DMS153 treated with DMSO at 0.1 percent for 48 hours (cell line): Measurements from ENCODE around the gene TMEM129.
A peak's percentile ranks its signal among the peaks of the same experiment; 100 is the strongest.

Experiments used
- DNase-seq: peaks from one replicate; lab custom pipeline; 2025; ENCODE audit not compliant: unreplicated experiment; lab: John Stamatoyannopoulos, UW

Gene TMEM129

GRCh38 chr4:1721003-1721665 lies at the start of gene TMEM129, which contains the start of gene TACC3:
Gene TMEM129, minus strand, starts transcription at chr4:1721323. Its CDS starts 486 bp downstream, at chr4:1720837.
Gene TACC3, plus strand, starts transcription at chr4:1721521. Its CDS starts 1,901 bp downstream, at chr4:1723422.
- peak; percentile 75 for DNase-seq

- no peak for DNase-seq
These were observed 49.7 kb upstream of the TMEM129 start for GRCh38 chr4:1770791-1771231.

- DNase-seq: no peak
These were observed 49.1 kb upstream of the TMEM129 start for GRCh38 chr4:1770245-1770644.

GRCh38 chr4:1769692-1770091 lies 48.6 kb upstream of the TMEM129 start:
- DNase-seq: no peak

GRCh38 chr4:1768367-1769034 lies 47.4 kb upstream of the TMEM129 start:
- DNase-seq: no peak

GRCh38 chr4:1767770-1768366 lies 46.7 kb upstream of the TMEM129 start:
- no peak for DNase-seq

GRCh38 chr4:1767061-1767769 lies 46.1 kb upstream of the TMEM129 start:
- no peak for DNase-seq

- no peak for DNase-seq
These were observed 45.3 kb upstream of the TMEM129 start for GRCh38 chr4:1766106-1767060.

- DNase-seq: no peak
These were observed 44.4 kb upstream of the TMEM129 start for GRCh38 chr4:1765409-1766072.

- no peak for DNase-seq
These were observed 43.5 kb upstream of the TMEM129 start for GRCh38 chr4:1764670-1765069.

GRCh38 chr4:1763550-1764080 lies 42.5 kb upstream of the TMEM129 start:
- no peak for DNase-seq

- no peak for DNase-seq
These were observed 42.0 kb upstream of the TMEM129 start for GRCh38 chr4:1763070-1763549.

GRCh38 chr4:1762264-1763010 lies 41.3 kb upstream of the TMEM129 start:
- DNase-seq: no peak

GRCh38 chr4:1761130-1761689 lies 40.1 kb upstream of the TMEM129 start:
- DNase-seq: no peak

- no peak for DNase-seq
These were observed 39.5 kb upstream of the TMEM129 start for GRCh38 chr4:1760521-1761071.

- DNase-seq: no peak
These were observed 38.7 kb upstream of the TMEM129 start for GRCh38 chr4:1759818-1760223.

- DNase-seq: no peak
These were observed 38.2 kb upstream of the TMEM129 start for GRCh38 chr4:1759170-1759817.
